Measurements from ENCODE around the gene ZNF507.
"Not testable (repeated sequence)": the region's sequence is repeated elsewhere in the genome, so short reads cannot be mapped to it uniquely, and the experiment has no call there.

ZNF507 gene

GRCh38 chr19:32415246-32415645, 69.8 kb downstream of the ZNF507 start:
- DNase-seq (ENCODE audit: low read depth) = no peak

GRCh38 chr19:32415669-32416068, 70.3 kb downstream of the ZNF507 start:
- DNase-seq (ENCODE audit: low read depth) = no peak

GRCh38 chr19:32416749-32417456, 71.5 kb downstream of the ZNF507 start:
- DNase-seq (ENCODE audit: low read depth) = no peak

- DNase-seq (ENCODE audit: low read depth) = no peak
Measured at GRCh38 chr19:32418155-32418554, 72.7 kb downstream of the ZNF507 start.

- no peak for DNase-seq (ENCODE audit: low read depth)
Measured at GRCh38 chr19:32421589-32422361, 76.4 kb downstream of the ZNF507 start.

- DNase-seq (ENCODE audit: low read depth) = no peak
Measured at GRCh38 chr19:32422435-32422834, 77.0 kb downstream of the ZNF507 start.

- DNase-seq (ENCODE audit: low read depth) = not testable (repeated sequence)
Measured at GRCh38 chr19:32423944-32424343, 78.5 kb downstream of the ZNF507 start.

GRCh38 chr19:32427536-32427935, 82.1 kb downstream of the ZNF507 start:
- DNase-seq (ENCODE audit: low read depth) = no peak

GRCh38 chr19:32436692-32437091, 91.3 kb downstream of the ZNF507 start:
- DNase-seq (ENCODE audit: low read depth) = no peak

GRCh38 chr19:32437096-32437495, 91.7 kb downstream of the ZNF507 start:
- DNase-seq (ENCODE audit: low read depth) = no peak
